AG10803 (cell line): Measurements from ENCODE around the gene ERAS.

Experiments
- DNase-seq: peaks from one replicate; pipeline ENCODE4 v3.0.0; 2010; ENCODE audit warnings: low read depth
- H3K4me3 ChIP-seq: 2 replicates; pipeline ENCODE4 v1.5.1; 2011; ENCODE audit warnings: mild to moderate bottlenecking, low read length, control low read depth
- TF ChIP-seq, protein P1 (sequence below): conservative IDR thresholded peaks from 2 replicates; pipeline ENCODE4 v1.5.1; 2011; ENCODE audit warnings: mild to moderate bottlenecking, low read length, control low read depth, inconsistent platforms

ERAS gene

DNA sequence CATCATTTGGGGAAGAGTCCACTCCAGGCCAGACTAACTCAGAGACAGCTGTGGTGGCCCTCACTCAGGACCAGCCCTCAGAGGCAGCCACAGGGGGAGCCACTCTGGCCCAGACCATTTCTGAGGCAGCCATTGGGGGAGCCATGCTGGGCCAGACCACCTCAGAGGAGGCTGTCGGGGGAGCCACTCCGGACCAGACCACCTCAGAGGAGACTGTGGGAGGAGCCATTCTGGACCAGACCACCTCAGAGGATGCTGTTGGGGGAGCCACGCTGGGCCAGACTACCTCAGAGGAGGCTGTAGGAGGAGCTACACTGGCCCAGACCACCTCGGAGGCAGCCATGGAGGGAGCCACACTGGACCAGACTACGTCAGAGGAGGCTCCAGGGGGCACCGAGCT, 3.3 kb upstream of the ERAS start:
- TF ChIP-seq, protein P1, sequence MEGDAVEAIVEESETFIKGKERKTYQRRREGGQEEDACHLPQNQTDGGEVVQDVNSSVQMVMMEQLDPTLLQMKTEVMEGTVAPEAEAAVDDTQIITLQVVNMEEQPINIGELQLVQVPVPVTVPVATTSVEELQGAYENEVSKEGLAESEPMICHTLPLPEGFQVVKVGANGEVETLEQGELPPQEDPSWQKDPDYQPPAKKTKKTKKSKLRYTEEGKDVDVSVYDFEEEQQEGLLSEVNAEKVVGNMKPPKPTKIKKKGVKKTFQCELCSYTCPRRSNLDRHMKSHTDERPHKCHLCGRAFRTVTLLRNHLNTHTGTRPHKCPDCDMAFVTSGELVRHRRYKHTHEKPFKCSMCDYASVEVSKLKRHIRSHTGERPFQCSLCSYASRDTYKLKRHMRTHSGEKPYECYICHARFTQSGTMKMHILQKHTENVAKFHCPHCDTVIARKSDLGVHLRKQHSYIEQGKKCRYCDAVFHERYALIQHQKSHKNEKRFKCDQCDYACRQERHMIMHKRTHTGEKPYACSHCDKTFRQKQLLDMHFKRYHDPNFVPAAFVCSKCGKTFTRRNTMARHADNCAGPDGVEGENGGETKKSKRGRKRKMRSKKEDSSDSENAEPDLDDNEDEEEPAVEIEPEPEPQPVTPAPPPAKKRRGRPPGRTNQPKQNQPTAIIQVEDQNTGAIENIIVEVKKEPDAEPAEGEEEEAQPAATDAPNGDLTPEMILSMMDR: no peak
- no peak for DNase-seq
- H3K4me3 ChIP-seq: no peak overlapping the region

DNA sequence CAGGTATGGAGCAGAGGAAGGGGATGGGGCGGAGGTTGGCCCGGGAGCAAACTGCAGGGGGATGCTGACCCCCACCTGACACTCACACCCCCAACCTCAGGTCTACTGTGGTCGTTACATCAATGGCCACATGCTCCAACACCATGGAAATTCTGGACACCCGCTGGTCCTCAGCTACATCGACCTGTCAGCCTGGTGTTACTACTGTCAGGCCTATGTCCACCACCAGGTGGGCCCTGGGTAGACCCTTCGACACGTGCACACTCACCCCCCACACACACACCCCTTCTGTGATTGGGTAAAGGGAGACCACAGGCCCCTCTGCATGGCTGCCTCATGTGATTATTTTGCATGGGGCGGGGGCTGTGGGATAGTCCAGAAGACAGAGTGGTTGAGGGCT, 2.2 kb upstream of the ERAS start:
- H3K4me3 ChIP-seq: no peak overlapping the region
- DNase-seq: no peak
- TF ChIP-seq, protein P1: no peak

DNA sequence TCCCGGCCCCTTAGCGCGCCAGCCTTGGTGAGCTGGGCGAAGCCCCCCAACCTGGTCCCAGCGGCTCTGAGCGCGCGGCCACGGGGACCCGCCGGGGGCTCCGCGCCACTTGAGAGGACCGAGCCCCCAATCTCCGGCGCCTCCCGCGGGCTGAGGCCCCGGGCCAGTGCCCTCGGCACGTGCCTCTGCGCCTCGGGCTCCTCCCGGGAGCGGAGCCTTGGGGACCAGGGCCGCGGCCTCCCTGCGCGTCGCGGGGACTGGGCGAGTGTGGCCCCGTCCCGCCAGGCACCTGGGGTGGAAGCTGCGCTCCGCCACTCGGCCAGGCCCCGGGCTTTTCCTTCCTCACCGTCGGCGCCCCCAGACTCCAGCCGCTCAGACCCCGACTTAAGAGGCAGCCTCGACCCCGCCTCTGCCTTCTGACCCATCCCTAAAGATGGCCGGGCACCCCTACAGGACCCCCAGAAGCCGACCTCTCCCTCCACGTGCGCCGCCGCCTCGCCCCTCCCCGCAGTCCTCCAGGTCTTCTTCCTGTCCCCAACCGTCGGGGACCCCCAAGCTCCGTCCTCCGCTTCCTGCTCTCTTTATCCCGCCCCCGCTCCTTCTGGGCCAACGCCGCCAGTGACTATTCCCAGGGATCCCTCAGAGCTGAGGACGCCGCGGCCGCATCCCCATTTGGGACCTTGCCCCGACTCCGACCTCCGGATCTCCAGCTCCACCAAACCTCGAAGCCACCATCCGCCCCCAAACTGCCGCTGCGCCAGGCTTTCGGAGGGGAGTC, 752 bp downstream of the ERAS start:
- no peak for DNase-seq
- TF ChIP-seq, protein P1: no peak
- no peak overlapping the region for H3K4me3 ChIP-seq

DNA sequence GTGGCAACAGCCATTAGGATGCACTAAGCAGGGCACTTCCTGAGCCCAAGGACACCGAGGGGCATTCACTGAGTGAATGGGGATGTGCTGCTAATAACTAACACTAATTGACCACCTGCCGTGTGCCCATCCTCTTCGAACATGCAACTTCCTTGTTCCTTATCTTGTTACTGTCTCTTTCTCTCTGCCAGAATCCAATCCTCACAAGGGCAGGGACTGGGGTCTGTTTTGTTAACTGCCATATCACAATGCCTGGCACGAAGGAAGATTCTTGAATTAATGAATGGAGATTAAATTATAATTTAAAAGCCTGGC, 1.3 kb downstream of the ERAS start:
- H3K4me3 ChIP-seq: no peak overlapping the region
- DNase-seq: no peak
- TF ChIP-seq, protein P1: no peak

DNA sequence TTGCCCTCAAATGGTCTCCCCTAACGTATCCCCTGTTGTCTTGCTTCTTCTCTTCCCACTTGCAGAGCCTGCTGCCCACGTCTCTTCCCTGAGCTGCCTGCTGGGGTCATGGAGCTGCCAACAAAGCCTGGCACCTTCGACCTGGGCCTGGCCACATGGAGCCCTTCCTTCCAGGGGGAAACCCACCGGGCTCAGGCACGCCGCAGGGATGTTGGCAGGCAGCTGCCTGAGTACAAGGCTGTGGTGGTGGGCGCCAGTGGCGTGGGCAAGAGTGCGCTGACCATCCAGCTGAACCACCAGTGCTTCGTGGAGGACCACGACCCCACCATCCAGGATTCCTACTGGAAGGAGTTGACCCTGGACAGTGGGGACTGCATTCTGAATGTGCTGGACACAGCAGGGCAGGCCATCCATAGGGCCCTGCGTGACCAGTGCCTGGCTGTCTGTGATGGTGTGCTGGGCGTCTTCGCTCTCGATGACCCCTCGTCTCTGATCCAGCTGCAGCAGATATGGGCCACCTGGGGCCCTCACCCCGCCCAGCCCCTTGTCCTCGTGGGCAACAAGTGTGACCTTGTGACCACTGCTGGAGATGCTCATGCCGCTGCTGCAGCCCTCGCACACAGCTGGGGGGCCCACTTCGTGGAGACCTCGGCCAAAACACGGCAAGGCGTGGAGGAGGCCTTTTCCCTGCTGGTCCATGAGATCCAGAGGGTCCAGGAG, 2.9 kb downstream of the ERAS start:
- TF ChIP-seq, protein P1: no peak
- no peak overlapping the region for H3K4me3 ChIP-seq

DNA sequence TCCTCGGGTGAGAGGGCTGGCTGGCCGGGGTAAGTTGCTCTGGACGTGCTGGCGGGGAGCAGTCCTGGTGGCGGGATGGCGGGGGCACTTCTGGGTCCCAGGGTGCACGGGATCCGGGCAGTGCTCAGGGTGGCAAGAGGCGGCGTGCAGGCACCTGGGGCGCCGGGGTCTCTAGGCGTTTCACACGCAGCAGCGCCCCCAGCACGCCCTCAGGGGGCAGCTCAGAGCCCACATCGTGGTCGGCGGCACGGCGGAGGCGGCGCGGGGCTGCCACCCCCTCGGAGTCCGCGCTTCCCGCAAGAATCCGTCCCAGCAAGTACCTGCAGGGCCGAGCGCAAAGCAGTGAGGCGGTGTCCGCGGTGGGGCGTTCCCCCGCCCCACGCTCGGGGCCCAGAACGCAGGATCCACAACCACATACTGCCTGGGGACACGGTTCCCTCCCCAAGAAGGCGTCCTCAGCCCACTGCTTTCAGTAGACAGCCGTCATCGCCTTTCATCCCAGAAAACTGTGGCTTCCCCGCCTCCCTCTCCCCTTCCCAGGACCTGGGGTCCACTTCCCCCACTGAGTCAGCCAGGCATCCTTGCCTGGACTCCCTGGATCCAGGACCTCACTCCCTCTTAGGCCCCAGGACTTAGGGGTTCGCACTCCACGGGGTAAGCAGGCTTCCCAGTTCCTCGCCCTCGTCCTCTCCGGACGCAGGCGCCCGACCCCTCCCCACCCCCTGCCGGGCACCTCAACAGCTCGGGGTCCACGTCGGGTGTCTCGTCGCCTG, 5.0 kb downstream of the ERAS start:
- no peak for DNase-seq
- H3K4me3 ChIP-seq: no peak overlapping the region
- TF ChIP-seq, protein P1: no peak

More for the DNA sequence above, 2.9 kb downstream of the ERAS start:
- DNase-seq: no peak
